H1 (cell line): ENCODE data around the gene CTAGE6. TPM values are rescaled to one million over a fixed set of nuclear protein-coding genes. Genes with fewer than 3 reads are reported as not detected.
"Not testable (repeated sequence)": the region's sequence is repeated elsewhere in the genome, so short reads cannot be mapped to it uniquely, and the experiment has no call there.

ENCODE experiments used
- CTCF ChIA-PET: fragments of 300-600 bp; sonication (Branson Sonifier 250); formaldehyde crosslinking; loops from one replicate; lab custom pipeline; 2021; ENCODE audit not compliant: partially characterized antibody; lab: Charles Lee
- POLR2A ChIA-PET: fragments of 300-600 bp; sonication (Branson Sonifier 250); formaldehyde crosslinking; loops from one replicate; lab custom pipeline; 2021; ENCODE audit warnings: inconsistent platforms; ENCODE audit not compliant: partially characterized antibody; lab: Charles Lee
- DNase-seq, 2 experiments: peaks; one replicate each; pipeline versions ENCODE4 v3.0.0 to v3.0.0-alpha.2; 2010 to 2022; ENCODE audit warnings: low spot score in 2 of 2, low read depth in 1 of 2, mixed read lengths in 1 of 2
- FAIRE-seq: peaks from 2 replicates; lab custom pipeline; 2011; peaks lifted over from hg19 to GRCh38; lab: Jason Lieb, UNC
- H2AFZ ChIP-seq: 2 replicates; pipeline ENCODE4 v1.8.1; 2012; ENCODE audit warnings: low read length, inconsistent platforms
- H2AK5ac ChIP-seq: 2 replicates; pipeline ENCODE4 v1.6.1; 2013; ENCODE audit warnings: low read depth, low read length
- H2BK120ac ChIP-seq: replicated peaks from 2 replicates; pipeline ENCODE3; 2013; ENCODE audit warnings: low read depth, low read length, inconsistent platforms
- H2BK12ac ChIP-seq: 2 replicates; pipeline ENCODE4 v1.6.1; 2013; ENCODE audit warnings: low read depth, low read length
- H2BK15ac ChIP-seq: 2 replicates; pipeline ENCODE4 v1.6.1; 2013; ENCODE audit warnings: low read length
- H2BK20ac ChIP-seq: 2 replicates; pipeline ENCODE4 v1.6.1; 2013; ENCODE audit warnings: low read length
- H2BK5ac ChIP-seq: 2 replicates; pipeline ENCODE4 v1.6.1; 2013; ENCODE audit warnings: low read depth, low read length
- H3K14ac ChIP-seq: 2 replicates; pipeline ENCODE4 v1.6.1; 2013; ENCODE audit warnings: inconsistent platforms; ENCODE audit not compliant: insufficient read length
- H3K18ac ChIP-seq: 2 replicates; pipeline ENCODE4 v1.6.1; 2013; ENCODE audit warnings: low read length; ENCODE audit errors: extremely low read depth
- H3K23ac ChIP-seq: 2 replicates; pipeline ENCODE4 v1.6.1; 2013; ENCODE audit warnings: inconsistent platforms; ENCODE audit not compliant: insufficient read length
- H3K23me2 ChIP-seq: 2 replicates; pipeline ENCODE4 v1.6.1; 2013; ENCODE audit warnings: low read depth, low read length
- H3K27ac ChIP-seq: 2 replicates; pipeline ENCODE4 v1.6.1; 2011; ENCODE audit warnings: low read depth, low read length, inconsistent platforms
- H3K27me3 ChIP-seq, 4 experiments: replicated peaks in 1 of 4; 1 replicate in 1 of 4; 2 replicates in 3 of 4; pipeline versions ENCODE4 v1.6.1 to v1.8.1; 2011 to 2013; ENCODE audit warnings: low read length in 3 of 4, mild to moderate bottlenecking in 3 of 4, inconsistent platforms in 2 of 4, mixed read lengths in 2 of 4, moderate library complexity in 1 of 4; ENCODE audit not compliant: control insufficient read depth in 3 of 4, insufficient read depth in 3 of 4; ENCODE audit errors: extremely low read depth in 1 of 4
- H3K36me3 ChIP-seq, 4 experiments: 2 replicates each; pipeline versions ENCODE4 v1.6.1 to v1.8.1; 2011 to 2013; ENCODE audit warnings: mild to moderate bottlenecking in 4 of 4, low read length in 3 of 4, moderate library complexity in 2 of 4, control low read depth in 1 of 4, inconsistent platforms in 1 of 4; ENCODE audit not compliant: insufficient read depth in 4 of 4, control insufficient read depth in 2 of 4
- H3K4ac ChIP-seq: replicated peaks from 2 replicates; pipeline ENCODE3; 2013; ENCODE audit warnings: low read length, low read depth, mixed read lengths, inconsistent platforms; ENCODE audit not compliant: insufficient read length
- H3K4me1 ChIP-seq, 4 experiments: replicated peaks in 1 of 4; 1 replicate in 1 of 4; 2 replicates in 3 of 4; pipeline versions ENCODE4 v1.6.1 to v1.8.1; 2011 to 2013; ENCODE audit warnings: low read length in 3 of 4, inconsistent platforms in 2 of 4, mixed read lengths in 1 of 4; ENCODE audit not compliant: insufficient read depth in 4 of 4, control insufficient read depth in 3 of 4
- H3K4me2 ChIP-seq, 2 experiments: 2 replicates each; pipeline versions ENCODE4 v1.6.1 to v1.8.1; 2011 to 2013; ENCODE audit warnings: low read depth in 2 of 2, low read length in 2 of 2, control low read depth in 1 of 2, inconsistent platforms in 1 of 2, mild to moderate bottlenecking in 1 of 2; ENCODE audit not compliant: insufficient read depth in 1 of 2
- H3K4me3 ChIP-seq, 4 experiments: fragments of 200-600, 300-600 bp in 1 of 4; sonication (generic), shearing (Covaris generic), sonication (Bioruptor Twin) in 1 of 4; 2 replicates each; pipeline versions ENCODE4 v1.5.1 to v1.8.1; 2011 to 2016; ENCODE audit warnings: low read length in 4 of 4, low read depth in 3 of 4, control low read depth in 2 of 4, inconsistent platforms in 2 of 4, mild to moderate bottlenecking in 2 of 4, mixed read lengths in 1 of 4, moderate library complexity in 1 of 4; ENCODE audit not compliant: insufficient read depth in 2 of 4; ENCODE audit errors: extremely low read depth in 1 of 4
- H3K56ac ChIP-seq: replicated peaks from 2 replicates; pipeline ENCODE3; 2013; ENCODE audit warnings: low read depth, mild to moderate bottlenecking, mixed read lengths, low read length, inconsistent platforms; ENCODE audit not compliant: insufficient read length
- H3K79me1 ChIP-seq: 2 replicates; pipeline ENCODE4 v1.6.1; 2013; ENCODE audit warnings: low read depth, low read length, control low read depth
- H3K79me2 ChIP-seq, 2 experiments: 2 replicates each; pipeline versions ENCODE4 v1.6.1 to v1.8.1; 2012 to 2013; ENCODE audit warnings: low read length in 2 of 2, mild to moderate bottlenecking in 2 of 2, inconsistent platforms in 1 of 2; ENCODE audit not compliant: insufficient read depth in 2 of 2, control insufficient read depth in 1 of 2
- H3K9ac ChIP-seq, 4 experiments: replicated peaks in 1 of 4; 1 replicate in 1 of 4; 2 replicates in 3 of 4; pipeline versions ENCODE4 v1.6.1 to v1.8.1; 2011 to 2013; ENCODE audit warnings: low read depth in 3 of 4, low read length in 3 of 4, control low read depth in 2 of 4, mild to moderate bottlenecking in 2 of 4, moderate library complexity in 2 of 4, inconsistent platforms in 1 of 4; ENCODE audit errors: extremely low read depth in 1 of 4
- H3K9me3 ChIP-seq, 2 experiments: 2 replicates each; pipeline versions ENCODE4 v1.6.1 to v1.8.1; 2012 to 2013; ENCODE audit warnings: mild to moderate bottlenecking in 2 of 2, moderate library complexity in 2 of 2, control low read depth in 1 of 2, inconsistent platforms in 1 of 2, low read depth in 1 of 2, low read length in 1 of 2, mixed read lengths in 1 of 2; ENCODE audit not compliant: insufficient read depth in 2 of 2
- H4K20me1 ChIP-seq, 2 experiments: replicated peaks in 1 of 2; 2 replicates each; pipeline versions ENCODE3 to v1.8.1; 2011 to 2013; ENCODE audit warnings: inconsistent platforms in 2 of 2, low read length in 2 of 2, mild to moderate bottlenecking in 1 of 2; ENCODE audit not compliant: insufficient read depth in 2 of 2, control insufficient read depth in 1 of 2
- H4K5ac ChIP-seq: 2 replicates; pipeline ENCODE4 v1.6.1; 2013; ENCODE audit warnings: low read length, low read depth, mixed read lengths, inconsistent platforms; ENCODE audit not compliant: insufficient read length
- H4K8ac ChIP-seq: 2 replicates; pipeline ENCODE4 v1.8.0; 2013; ENCODE audit warnings: mild to moderate bottlenecking, moderate library complexity, low read length, inconsistent platforms; ENCODE audit not compliant: insufficient read depth; ENCODE audit errors: extremely low read depth
- H4K91ac ChIP-seq: replicated peaks from 2 replicates; pipeline ENCODE3; 2013; ENCODE audit warnings: low read length, mixed read lengths, inconsistent platforms; ENCODE audit not compliant: insufficient read length
- WGBS, 2 experiments: shearing (Covaris generic) in 1 of 2; methylation state at CpG; one replicate each; pipeline versions ENCODE4 v1.1.6 to v1.1.7; 2013 to 2015; ENCODE audit warnings: low lambda C conversion rate in 2 of 2, mixed read lengths in 2 of 2, inconsistent platforms in 1 of 2, low coverage in 1 of 2, missing lambda C conversion rate in 1 of 2; ENCODE audit not compliant: insufficient replicate concordance in 2 of 2, insufficient coverage in 1 of 2, insufficient read length in 1 of 2; ENCODE audit errors: extremely low coverage in 1 of 2, missing lambda C conversion rate in 1 of 2; 5-methylcytosine and 5-hydroxymethylcytosine counted together
- polyA plus RNA-seq, 7 experiments: library from polyadenylated mRNA; depleted of rRNA in 3 of 7; stranded (reverse) in 5 of 7; unstranded in 2 of 7; fragments of >200 nt in 5 of 7; fragments of 200-250 nt in 2 of 7; gene quantifications; 1 replicate in 5 of 7; 2 replicates in 1 of 7; 4 replicates in 1 of 7; pipeline versions ENCODE4 v1.2.1 to v1.2.3, GENCODE V29; 2011 to 2013; ENCODE audit warnings: missing spikeins in 2 of 7, mixed read lengths in 2 of 7
- total RNA-seq: library from RNA; stranded (reverse); fragmentation: NEBNext Ultra II Directional; extraction: Animal tissue kit (Norgen Biotek cat#: 25700); gene quantifications from 2 replicates; pipeline ENCODE4 v1.2.1, GENCODE V29; 2021

The CTAGE6 gene
- total and polyA plus RNA-seq, 2 of the 8 experiments (the other 6 are each of a cell fraction or from before 2014, with no cell fraction given) = not detected

- H3K79me2 ChIP-seq, FAIRE-seq, POLR2A ChIA-PET: not testable (repeated sequence)
These were observed 28.1 kb upstream of the CTAGE6 start for GRCh38 chr7:143785415-143786182.

GRCh38 chr7:143779591-143779990, 22.1 kb upstream of the CTAGE6 start:
- H2BK15ac ChIP-seq, H4K20me1 ChIP-seq, H2AFZ ChIP-seq, H3K27me3 ChIP-seq, H3K4me3 ChIP-seq, FAIRE-seq, H2BK20ac ChIP-seq, H2BK120ac ChIP-seq, H2BK12ac ChIP-seq, CTCF ChIA-PET, H3K18ac ChIP-seq, H3K23ac ChIP-seq, H4K91ac ChIP-seq, H3K4ac ChIP-seq, H4K8ac ChIP-seq, H3K9ac ChIP-seq, H3K4me2 ChIP-seq, H3K27ac ChIP-seq, H2BK5ac ChIP-seq, H3K36me3 ChIP-seq, H2AK5ac ChIP-seq, H3K14ac ChIP-seq, H3K9me3 ChIP-seq, H3K56ac ChIP-seq, H3K23me2 ChIP-seq, POLR2A ChIA-PET, H3K79me2 ChIP-seq, DNase-seq, H3K4me1 ChIP-seq, H3K79me1 ChIP-seq, H4K5ac ChIP-seq: not testable (repeated sequence)
- no CpG with 5 or more reads among the region's 2 CpGs for WGBS, 2 experiments

More at GRCh38 chr7:143785415-143786182, 28.1 kb upstream of the CTAGE6 start:
- H2AFZ ChIP-seq, H4K20me1 ChIP-seq, H3K79me1 ChIP-seq, H3K4me3 ChIP-seq, H3K18ac ChIP-seq, H4K8ac ChIP-seq, H3K27ac ChIP-seq, H3K36me3 ChIP-seq, H3K4me1 ChIP-seq, H2BK5ac ChIP-seq, H3K23ac ChIP-seq, H3K9ac ChIP-seq, H3K27me3 ChIP-seq, H3K4ac ChIP-seq, H2BK15ac ChIP-seq, H3K14ac ChIP-seq, H4K5ac ChIP-seq, H3K56ac ChIP-seq, H2BK12ac ChIP-seq, H2BK20ac ChIP-seq, H3K4me2 ChIP-seq, H3K23me2 ChIP-seq, H2BK120ac ChIP-seq, DNase-seq, H2AK5ac ChIP-seq, CTCF ChIA-PET, H3K9me3 ChIP-seq, H4K91ac ChIP-seq: not testable (repeated sequence)
- WGBS, 2 experiments = no CpG with 5 or more reads among the region's 7 CpGs
